ENCODE results near the gene STEAP1B.
A peak's percentile ranks its signal among the peaks of the same experiment; 100 is the strongest.
"Not testable (repeated sequence)": the region's sequence is repeated elsewhere in the genome, so short reads cannot be mapped to it uniquely, and the experiment has no call there.

Gene STEAP1B

GRCh38 chr7:22499888-22500689, at the start of gene STEAP1B:
Gene STEAP1B (minus strand): TSS chr7:22500188. CDS start chr7:22494855, 5,333 bp downstream.
- H3K9ac ChIP-seq (ENCODE audit: low read length) = peak within 1 kb of the TSS; percentile 36
- not testable (repeated sequence) for H3K27ac ChIP-seq (ENCODE audit: low read length)

GRCh38 chr7:22549051-22549450, 49.1 kb upstream of the STEAP1B start:
- no peaks in the 10 kb centered on the region for H3K27me3 ChIP-seq (ENCODE audit: control insufficient read depth, insufficient read depth, low read length)
- peak overlapping the region; percentile 81 for H3K4me3 ChIP-seq (ENCODE audit: low read length)
- H3K9me3 ChIP-seq (ENCODE audit: control insufficient read depth, low read depth, low read length) = no peaks in the 10 kb centered on the region
- H3K9ac ChIP-seq (ENCODE audit: low read length) = peak overlapping the region; percentile 59
- H3K4me1 ChIP-seq (ENCODE audit: control insufficient read depth, low read depth, low read length) = peaks cover 4% of the 10 kb centered on the region
- H3K36me3 ChIP-seq (ENCODE audit: control insufficient read depth, low read depth, low read length) = no peaks in the 10 kb centered on the region
- H3K27ac ChIP-seq (ENCODE audit: low read length) = no peak overlapping the region

More at GRCh38 chr7:22499888-22500689, at the start of gene STEAP1B:
- peak within 1 kb of the TSS; percentile 55 for H3K4me3 ChIP-seq (ENCODE audit: low read length)
- H3K27me3 ChIP-seq (ENCODE audit: control insufficient read depth, insufficient read depth, low read length) = peaks cover 15% of the 10 kb centered on the region
- not testable (repeated sequence) for H3K9me3 ChIP-seq (ENCODE audit: control insufficient read depth, low read depth, low read length); H3K36me3 ChIP-seq (ENCODE audit: control insufficient read depth, low read depth, low read length); H3K4me1 ChIP-seq (ENCODE audit: control insufficient read depth, low read depth, low read length)

DNA sequence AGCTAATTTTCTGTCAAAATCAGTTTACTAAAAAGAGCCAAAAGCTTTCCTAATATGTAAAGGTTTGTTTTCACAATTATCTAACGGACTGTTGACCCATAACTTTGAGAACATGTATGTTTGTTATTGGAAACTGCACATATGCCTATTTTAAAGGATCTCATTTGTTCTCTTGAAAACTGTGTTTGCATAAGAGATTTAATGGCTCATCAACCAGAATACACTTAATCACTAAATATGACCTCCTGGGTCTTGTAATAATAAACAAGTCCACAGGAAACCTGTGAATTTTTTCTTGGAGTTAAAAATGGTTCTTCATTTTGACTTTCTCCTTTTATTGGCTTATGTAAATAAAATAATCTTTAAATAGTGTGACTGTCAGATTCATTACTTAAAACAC, 48.3 kb upstream of the STEAP1B start:
- Histone ChIP-seq H3K27me3 (ENCODE audit: control insufficient read depth, insufficient read depth, low read length) (no peaks in the 10 kb centered on the region), H3K4me3 (ENCODE audit: low read length) (no peak overlapping the region), H3K9ac (ENCODE audit: low read length) (no peak overlapping the region), H3K9me3 (ENCODE audit: control insufficient read depth, low read depth, low read length) (no peaks in the 10 kb centered on the region), H3K4me1 (ENCODE audit: control insufficient read depth, low read depth, low read length) (peaks cover 4% of the 10 kb centered on the region), H3K27ac (ENCODE audit: low read length) (no peak overlapping the region), H3K36me3 (ENCODE audit: control insufficient read depth, low read depth, low read length) (no peaks in the 10 kb centered on the region)

GRCh38 chr7:22546769-22547168, 46.8 kb upstream of the STEAP1B start:
- Histone ChIP-seq H3K4me3 (ENCODE audit: low read length) (no peak overlapping the region), H3K4me1 (ENCODE audit: control insufficient read depth, low read depth, low read length) (peaks cover 4% of the 10 kb centered on the region), H3K27me3 (ENCODE audit: control insufficient read depth, insufficient read depth, low read length) (no peaks in the 10 kb centered on the region), H3K27ac (ENCODE audit: low read length) (no peak overlapping the region), H3K9me3 (ENCODE audit: control insufficient read depth, low read depth, low read length) (no peaks in the 10 kb centered on the region), H3K36me3 (ENCODE audit: control insufficient read depth, low read depth, low read length) (no peaks in the 10 kb centered on the region), H3K9ac (ENCODE audit: low read length) (no peak overlapping the region)

DNA sequence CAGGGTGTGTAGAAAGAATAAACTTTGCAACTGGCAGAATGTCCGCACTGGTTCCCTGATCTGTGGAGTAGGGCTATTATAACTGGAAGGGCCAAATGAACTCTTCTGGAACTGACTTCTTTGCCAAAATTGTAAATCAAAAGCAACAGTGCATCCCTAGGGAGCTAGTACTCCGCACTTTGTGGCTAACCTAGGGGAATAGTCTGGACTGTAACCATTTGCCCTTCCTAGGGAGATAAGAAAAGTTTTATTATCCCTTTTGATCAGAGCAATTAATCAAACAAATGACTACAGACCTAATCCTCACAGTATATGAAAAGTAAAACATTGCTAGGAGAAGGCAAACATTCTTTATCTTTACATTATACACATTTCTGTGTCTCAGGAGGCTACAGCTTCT, 45.5 kb upstream of the STEAP1B start:
- Histone ChIP-seq H3K9me3 (ENCODE audit: control insufficient read depth, low read depth, low read length) (no peaks in the 10 kb centered on the region), H3K36me3 (ENCODE audit: control insufficient read depth, low read depth, low read length) (no peaks in the 10 kb centered on the region), H3K4me3 (ENCODE audit: low read length) (no peak overlapping the region), H3K27me3 (ENCODE audit: control insufficient read depth, insufficient read depth, low read length) (no peaks in the 10 kb centered on the region), H3K27ac (ENCODE audit: low read length) (no peak overlapping the region), H3K9ac (ENCODE audit: low read length) (no peak overlapping the region), H3K4me1 (ENCODE audit: control insufficient read depth, low read depth, low read length) (peaks cover 4% of the 10 kb centered on the region)

GRCh38 chr7:22544245-22544644, 44.3 kb upstream of the STEAP1B start:
- Histone ChIP-seq H3K4me1 (ENCODE audit: control insufficient read depth, low read depth, low read length) (peaks cover 2% of the 10 kb centered on the region), H3K9me3 (ENCODE audit: control insufficient read depth, low read depth, low read length) (no peaks in the 10 kb centered on the region), H3K36me3 (ENCODE audit: control insufficient read depth, low read depth, low read length) (no peaks in the 10 kb centered on the region), H3K4me3 (ENCODE audit: low read length) (no peak overlapping the region), H3K27me3 (ENCODE audit: control insufficient read depth, insufficient read depth, low read length) (no peaks in the 10 kb centered on the region), H3K9ac (ENCODE audit: low read length) (no peak overlapping the region), H3K27ac (ENCODE audit: low read length) (no peak overlapping the region)

GRCh38 chr7:22543169-22543568, 43.2 kb upstream of the STEAP1B start:
- no peak overlapping the region for H3K9ac ChIP-seq (ENCODE audit: low read length)
- H3K27me3 ChIP-seq (ENCODE audit: control insufficient read depth, insufficient read depth, low read length) = no peaks in the 10 kb centered on the region
- H3K27ac ChIP-seq (ENCODE audit: low read length) = no peak overlapping the region

GRCh38 chr7:22542669-22543068, 42.7 kb upstream of the STEAP1B start:
- Histone ChIP-seq H3K27me3 (ENCODE audit: control insufficient read depth, insufficient read depth, low read length) (no peaks in the 10 kb centered on the region), H3K9me3 (ENCODE audit: control insufficient read depth, low read depth, low read length) (no peaks in the 10 kb centered on the region), H3K4me3 (ENCODE audit: low read length) (no peak overlapping the region), H3K4me1 (ENCODE audit: control insufficient read depth, low read depth, low read length) (no peaks in the 10 kb centered on the region), H3K27ac (ENCODE audit: low read length) (no peak overlapping the region), H3K9ac (ENCODE audit: low read length) (no peak overlapping the region), H3K36me3 (ENCODE audit: control insufficient read depth, low read depth, low read length) (no peaks in the 10 kb centered on the region)

More at GRCh38 chr7:22543169-22543568, 43.2 kb upstream of the STEAP1B start:
- H3K9me3 ChIP-seq (ENCODE audit: control insufficient read depth, low read depth, low read length) = no peaks in the 10 kb centered on the region
- no peaks in the 10 kb centered on the region for H3K36me3 ChIP-seq (ENCODE audit: control insufficient read depth, low read depth, low read length)
- no peak overlapping the region for H3K4me3 ChIP-seq (ENCODE audit: low read length)
- no peaks in the 10 kb centered on the region for H3K4me1 ChIP-seq (ENCODE audit: control insufficient read depth, low read depth, low read length)

DNA sequence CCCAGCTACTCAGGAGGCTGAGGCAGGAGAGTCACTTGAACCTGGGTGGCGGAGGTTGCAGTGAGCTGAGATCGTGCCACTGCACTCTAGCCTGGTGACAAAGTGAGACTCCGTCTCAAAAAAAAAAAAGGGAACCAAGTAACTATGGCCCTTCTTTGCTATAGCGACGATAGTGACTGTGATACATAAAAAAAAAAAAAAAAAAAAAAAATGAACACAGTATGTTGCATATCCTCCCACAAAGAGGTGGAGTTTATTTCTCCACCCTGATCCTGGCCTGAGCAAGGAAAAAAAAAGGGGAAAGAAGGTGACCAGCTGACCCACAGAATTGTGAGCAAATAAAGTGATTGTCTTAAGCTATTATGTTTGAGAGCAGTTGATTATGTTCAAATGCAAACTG, 42.3 kb upstream of the STEAP1B start:
- Histone ChIP-seq H3K4me3 (ENCODE audit: low read length) (no peak overlapping the region), H3K27ac (ENCODE audit: low read length) (no peak overlapping the region), H3K27me3 (ENCODE audit: control insufficient read depth, insufficient read depth, low read length) (no peaks in the 10 kb centered on the region), H3K4me1 (ENCODE audit: control insufficient read depth, low read depth, low read length) (no peaks in the 10 kb centered on the region), H3K36me3 (ENCODE audit: control insufficient read depth, low read depth, low read length) (no peaks in the 10 kb centered on the region), H3K9ac (ENCODE audit: low read length) (no peak overlapping the region), H3K9me3 (ENCODE audit: control insufficient read depth, low read depth, low read length) (no peaks in the 10 kb centered on the region)

DNA sequence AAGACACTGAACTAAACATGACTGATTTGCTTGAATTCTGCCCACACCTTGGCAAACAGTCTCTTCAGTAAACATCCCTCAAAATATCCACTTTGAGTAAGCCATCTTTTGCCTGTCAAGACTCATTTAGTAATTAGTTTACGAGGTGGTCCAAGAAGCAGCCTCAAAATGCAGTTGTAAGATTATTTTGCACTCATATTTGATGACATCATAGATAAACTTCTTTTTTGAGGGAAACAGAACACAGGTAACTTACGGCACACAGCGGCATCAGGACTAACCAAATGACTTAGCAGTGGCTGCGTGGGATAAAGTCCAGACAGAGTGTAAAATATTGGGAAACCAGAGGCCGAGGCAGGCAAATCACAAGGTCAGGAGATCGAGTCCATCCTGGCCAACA, 41.8 kb upstream of the STEAP1B start:
- Histone ChIP-seq H3K9ac (ENCODE audit: low read length) (no peak overlapping the region), H3K27me3 (ENCODE audit: control insufficient read depth, insufficient read depth, low read length) (no peaks in the 10 kb centered on the region), H3K4me1 (ENCODE audit: control insufficient read depth, low read depth, low read length) (no peaks in the 10 kb centered on the region), H3K9me3 (ENCODE audit: control insufficient read depth, low read depth, low read length) (no peaks in the 10 kb centered on the region), H3K27ac (ENCODE audit: low read length) (no peak overlapping the region), H3K36me3 (ENCODE audit: control insufficient read depth, low read depth, low read length) (no peaks in the 10 kb centered on the region), H3K4me3 (ENCODE audit: low read length) (no peak overlapping the region)

DNA sequence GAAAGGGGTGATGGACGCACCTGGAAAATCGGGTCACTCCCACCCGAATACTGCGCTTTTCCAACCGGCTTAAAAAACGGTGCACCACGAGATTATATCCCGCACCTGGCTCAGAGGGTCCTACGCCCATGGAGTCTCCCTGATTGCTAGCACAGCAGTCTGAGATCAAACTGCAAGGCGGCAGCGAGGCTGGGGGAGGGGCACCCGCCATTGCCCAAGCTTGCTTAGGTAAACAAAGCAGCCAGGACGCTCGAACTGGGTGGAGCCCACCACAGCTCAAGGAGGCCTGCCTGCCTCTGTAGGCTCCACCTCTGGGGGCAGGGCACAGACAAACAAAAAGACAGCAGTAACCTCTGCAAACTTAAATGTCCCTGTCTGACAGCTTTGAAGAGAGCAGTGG, 28.5 kb upstream of the STEAP1B start:
- H3K27me3 ChIP-seq (ENCODE audit: control insufficient read depth, insufficient read depth, low read length); H3K4me3 ChIP-seq (ENCODE audit: low read length); H3K4me1 ChIP-seq (ENCODE audit: control insufficient read depth, low read depth, low read length); H3K9ac ChIP-seq (ENCODE audit: low read length); H3K27ac ChIP-seq (ENCODE audit: low read length); H3K9me3 ChIP-seq (ENCODE audit: control insufficient read depth, low read depth, low read length); H3K36me3 ChIP-seq (ENCODE audit: control insufficient read depth, low read depth, low read length): not testable (repeated sequence)

DNA sequence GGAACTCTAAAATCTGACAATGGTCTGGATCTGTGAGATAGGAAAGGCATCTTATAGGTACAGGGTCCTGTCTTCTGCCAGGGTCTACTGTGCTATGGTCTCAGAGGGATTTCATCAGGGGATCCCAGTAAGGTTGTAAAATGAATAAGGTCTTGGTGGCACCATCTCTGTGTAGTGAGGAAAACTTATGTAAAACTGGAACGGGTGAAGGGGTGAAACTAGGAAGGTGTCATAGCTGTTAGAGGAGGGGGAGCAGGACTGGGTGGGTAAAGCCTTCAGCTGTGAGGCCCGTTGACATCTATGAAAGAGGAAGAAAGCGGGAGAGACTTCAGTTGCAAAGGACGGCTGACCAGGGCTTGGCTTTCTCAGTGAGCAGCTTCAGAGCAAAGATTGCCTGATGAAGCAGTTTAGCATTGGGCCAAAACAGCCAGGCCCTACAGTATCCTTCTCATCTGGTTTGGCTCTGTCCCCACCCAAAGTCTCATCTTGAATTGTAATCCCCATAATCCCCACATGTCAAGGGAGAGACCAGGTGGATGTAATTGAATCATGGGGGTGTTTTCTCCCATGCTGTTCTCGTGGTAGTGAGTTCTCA, 24.5 kb upstream of the STEAP1B start:
- H3K36me3 ChIP-seq (ENCODE audit: control insufficient read depth, low read depth, low read length); H3K4me1 ChIP-seq (ENCODE audit: control insufficient read depth, low read depth, low read length): not testable (repeated sequence)

More for the DNA sequence above, 24.5 kb upstream of the STEAP1B start:
- H3K9me3 ChIP-seq (ENCODE audit: control insufficient read depth, low read depth, low read length); H3K4me3 ChIP-seq (ENCODE audit: low read length); H3K27ac ChIP-seq (ENCODE audit: low read length); H3K9ac ChIP-seq (ENCODE audit: low read length); H3K27me3 ChIP-seq (ENCODE audit: control insufficient read depth, insufficient read depth, low read length): not testable (repeated sequence)

Measured in iPS-18a (cell line).